Renal cortex interstitium (tissue), 3 donors: ENCODE measurements around the gene ATOX1. TPM values are rescaled to one million over a fixed set of nuclear protein-coding genes. Genes with fewer than 3 reads are reported as not detected.

Source experiments
- polyA plus RNA-seq, 3 donors: library from polyadenylated mRNA; unstranded; fragments of 120-200 nt; gene quantifications; one replicate each; pipeline ENCODE4 v1.2.1, GENCODE V29; 2013; ENCODE audit not compliant: insufficient read length in 3 of 3

Gene ATOX1
- polyA plus RNA-seq, 3 donors = 109 to 123 (median 109) TPM

Other genes starting within 250 kb of the ATOX1 start
- gene FAT2, start 167.3 kb downstream of the ATOX1 start, polyA plus RNA-seq = 1 to 10 TPM; 4.6 to 9.8 (median 6.2) TPM
- 1,000 to 10,000 TPM; 1,921 to 2,648 (median 2,320) TPM for gene SPARC, start 71.7 kb downstream of the ATOX1 start, polyA plus RNA-seq
- 100 to 1,000 TPM; 155 to 179 (median 167) TPM for gene G3BP1, start 13.3 kb upstream of the ATOX1 start, polyA plus RNA-seq
- gene GLRA1, start 166.2 kb upstream of the ATOX1 start, polyA plus RNA-seq = not detected